T-helper 2 cell treated with Interferon-gamma antibody and Interleukin-4, amounts not matched to agents 100 ng/mL and 5 ng/mL, for 36 hours (primary cell): ENCODE measurements around the gene UBE2D2. TPM values are rescaled to one million over a fixed set of nuclear protein-coding genes. Genes with fewer than 3 reads are reported as not detected.
"Not testable (repeated sequence)": the region's sequence is repeated elsewhere in the genome, so short reads cannot be mapped to it uniquely, and the experiment has no call there.

Experiments used
- intact Hi-C: fragments of 100-400 bp; cut with micrococcal nuclease; formaldehyde crosslinking; loops from one replicate; pipeline ENCODE4 v1.15.1; 2023
- total RNA-seq: library from RNA; stranded (reverse); gene quantifications from 2 replicates; pipeline ENCODE4 v1.2.3, GENCODE V29; 2022

UBE2D2 gene
- total RNA-seq, 1 donor from 2014 or later: 228 TPM

GRCh38 chr5:139546593-139546992 lies 14.5 kb upstream of the UBE2D2 start:
- intact Hi-C loops: not testable (repeated sequence)

GRCh38 chr5:139549162-139549894 lies 11.8 kb upstream of the UBE2D2 start:
- intact Hi-C loops: no loop called here

- intact Hi-C loops: not testable (repeated sequence)
Measured at GRCh38 chr5:139550051-139550872, 10.9 kb upstream of the UBE2D2 start.

- intact Hi-C loops: no loop called here
Measured at GRCh38 chr5:139551191-139551889, 9.8 kb upstream of the UBE2D2 start.

GRCh38 chr5:139552893-139553575 lies 8.1 kb upstream of the UBE2D2 start:
- intact Hi-C loops: no loop called here

- intact Hi-C loops: no loop called here
Measured at GRCh38 chr5:139554264-139554663, 6.9 kb upstream of the UBE2D2 start.

GRCh38 chr5:139557811-139558210 lies 3.3 kb upstream of the UBE2D2 start:
- intact Hi-C loops: no loop called here

- intact Hi-C loops: loop anchor here (1.0 to 10.0 kb wide), 14 partner anchors 44 to 1227 kb away; partner anchors contain the start of genes CDC25C, DNAJC18, EGR1 and ETF1
Measured at GRCh38 chr5:139561655-139562451, 714 bp downstream of the UBE2D2 start.

- intact Hi-C loops: loop anchor here (5.0 to 10.0 kb wide), 6 partner anchors 74 to 1228 kb away; partner anchors contain the start of genes CDC25C, EGR1, FAM53C and HSPA9
Measured at GRCh38 chr5:139562847-139563246, 1.7 kb downstream of the UBE2D2 start.

GRCh38 chr5:139565411-139566305 lies 4.5 kb downstream of the UBE2D2 start:
- intact Hi-C loops: loop anchor here (1.0 to 10.0 kb wide), 3 partner anchors 12 to 1231 kb away; partner anchors contain the start of genes CDC25C, EGR1 and FAM53C

- intact Hi-C loops: loop anchor here (10.0 kb wide), 2 partner anchors 1102 to 1232 kb away; partner anchors contain the start of genes CDC25C, EGR1 and FAM53C
Measured at GRCh38 chr5:139566611-139567010, 5.5 kb downstream of the UBE2D2 start.

- intact Hi-C loops: loop anchor here (10.0 kb wide), 2 partner anchors 1105 to 1235 kb away; partner anchors contain the start of genes CDC25C, EGR1 and FAM53C
Measured at GRCh38 chr5:139569270-139569955, 8.3 kb downstream of the UBE2D2 start.

- intact Hi-C loops: no loop called here
Measured at GRCh38 chr5:139571543-139571942, 10.4 kb downstream of the UBE2D2 start.

GRCh38 chr5:139571966-139572365 lies 10.8 kb downstream of the UBE2D2 start:
- intact Hi-C loops: no loop called here

GRCh38 chr5:139574641-139575312 lies 13.6 kb downstream of the UBE2D2 start:
- intact Hi-C loops: loop anchor here (2.0 to 5.0 kb wide), 3 partner anchors 38 to 152 kb away; no protein-coding TSS in a partner anchor

- intact Hi-C loops: loop anchor here (2.0 to 5.0 kb wide), 3 partner anchors 37 to 152 kb away; no protein-coding TSS in a partner anchor
Measured at GRCh38 chr5:139575313-139575646, 14.1 kb downstream of the UBE2D2 start.

- intact Hi-C loops: loop anchor here (1.0 to 5.0 kb wide), 4 partner anchors 37 to 153 kb away; no protein-coding TSS in a partner anchor
Measured at GRCh38 chr5:139575751-139576150, 14.6 kb downstream of the UBE2D2 start.
